HepG2 (cell line): ENCODE results near the gene FBXL7. TPM values are rescaled to one million over a fixed set of nuclear protein-coding genes. Genes with fewer than 3 reads are reported as not detected.

Experiments
- HIC2 ChIP-seq: sonication (generic); formaldehyde crosslinking; IDR thresholded peaks from 2 replicates; pipeline ENCODE4 v1.9.0; 2022; ENCODE audit warnings: low read depth, missing genetic modification reagents
- HMG20A ChIP-seq: IDR thresholded peaks from 2 replicates; pipeline ENCODE4 v1.6.1; 2016; ENCODE audit warnings: borderline replicate concordance
- ZNF318 ChIP-seq: sonication (generic); formaldehyde crosslinking; IDR thresholded peaks from 2 replicates; pipeline ENCODE4 v1.4.0; 2020; ENCODE audit warnings: mild to moderate bottlenecking, missing genetic modification reagents
- ZNF710 ChIP-seq: sonication (generic); formaldehyde crosslinking; IDR thresholded peaks from 2 replicates; pipeline ENCODE4 v1.5.0; 2020; ENCODE audit warnings: mild to moderate bottlenecking, missing genetic modification reagents, borderline replicate concordance
- polyA plus RNA-seq, 8 experiments: library from polyadenylated mRNA; depleted of rRNA in 3 of 8; stranded (reverse) in 7 of 8; unstranded in 1 of 8; fragments of >200 nt; fragmentation: Illumina TruSeq in 4 of 8; extraction: Trizol in 4 of 8; gene quantifications; 2 replicates each; pipeline versions ENCODE4 v1.2.1 to v1.2.3, GENCODE V29; 2011 to 2016; ENCODE audit warnings: low read depth in 4 of 8, missing spikeins in 1 of 8, mixed read lengths in 1 of 8; ENCODE audit not compliant: insufficient read depth in 1 of 8
- total RNA-seq, 5 experiments: library from RNA; depleted of rRNA; stranded (reverse); fragments of >200 nt; fragmentation: Illumina TruSeq; extraction: Trizol; gene quantifications; 2 replicates each; pipeline ENCODE4 v1.2.3, GENCODE V29; 2016; ENCODE audit warnings: low read depth in 1 of 5

Gene FBXL7
- total and polyA plus RNA-seq, 2 of the 13 experiments (the other 11 are each of a cell fraction or from before 2014, with no cell fraction given): 0.07 TPM; not detected in 1

GRCh38 chr5:15821506-15821905 lies 321.5 kb downstream of the FBXL7 start (continued):
- TF ChIP-seq ZNF318 (CRISPR knock-in tag) (no peak), HMG20A (CRISPR knock-in tag) (no peak), HIC2 (CRISPR knock-in tag) (no peak), ZNF710 (CRISPR knock-in tag) (no peak)
